Coronary artery (tissue), 2 donors: ENCODE results near the gene SIRPA.

Experiments used
- DNase-seq: peaks from one replicate; pipeline ENCODE4 v3.0.0-alpha.2; 2017; ENCODE audit warnings: low spot score
- H3K27ac ChIP-seq, 2 donors: fragments of 200-600 bp; sonication (generic); one replicate each; pipeline ENCODE4 v1.5.1; 2016 to 2019
- H3K4me3 ChIP-seq: fragments of 200-600 bp; sonication (generic); 2 replicates; pipeline ENCODE4 v1.5.1; 2016; ENCODE audit warnings: mild to moderate bottlenecking, moderate library complexity
- TF ChIP-seq, protein P1 (sequence below): fragments of 200-600 bp; sonication (generic); IDR thresholded peaks from one replicate; pipeline ENCODE4 v1.5.1; 2019; ENCODE audit warnings: antibody characterized with exemption

The SIRPA gene

DNA sequence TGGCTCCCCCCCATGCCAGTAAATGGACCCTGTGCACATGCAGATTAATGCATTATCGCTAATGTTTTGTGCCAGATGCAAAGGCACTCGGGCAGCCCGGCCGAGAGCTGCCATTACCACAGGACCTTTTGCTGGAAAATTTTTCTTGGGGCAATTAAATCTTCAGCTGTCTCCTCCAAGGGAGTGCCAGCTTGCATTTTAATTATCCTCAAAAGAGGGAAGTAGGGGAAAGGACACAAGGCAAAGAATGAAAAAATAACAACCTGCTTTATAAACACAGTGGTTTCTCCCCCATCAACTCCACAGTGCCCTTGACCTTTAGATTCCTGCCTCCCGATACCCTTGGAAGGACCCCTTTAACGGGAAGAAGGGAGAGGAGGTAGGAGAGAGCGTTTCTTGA, 50.5 kb downstream of the SIRPA start:
- DNase-seq, result no peak
- H3K4me3 ChIP-seq, result no peak overlapping the region
- H3K27ac ChIP-seq, result peak overlapping the region in 1 of 2 donors; percentile 73
- TF ChIP-seq, protein P1, sequence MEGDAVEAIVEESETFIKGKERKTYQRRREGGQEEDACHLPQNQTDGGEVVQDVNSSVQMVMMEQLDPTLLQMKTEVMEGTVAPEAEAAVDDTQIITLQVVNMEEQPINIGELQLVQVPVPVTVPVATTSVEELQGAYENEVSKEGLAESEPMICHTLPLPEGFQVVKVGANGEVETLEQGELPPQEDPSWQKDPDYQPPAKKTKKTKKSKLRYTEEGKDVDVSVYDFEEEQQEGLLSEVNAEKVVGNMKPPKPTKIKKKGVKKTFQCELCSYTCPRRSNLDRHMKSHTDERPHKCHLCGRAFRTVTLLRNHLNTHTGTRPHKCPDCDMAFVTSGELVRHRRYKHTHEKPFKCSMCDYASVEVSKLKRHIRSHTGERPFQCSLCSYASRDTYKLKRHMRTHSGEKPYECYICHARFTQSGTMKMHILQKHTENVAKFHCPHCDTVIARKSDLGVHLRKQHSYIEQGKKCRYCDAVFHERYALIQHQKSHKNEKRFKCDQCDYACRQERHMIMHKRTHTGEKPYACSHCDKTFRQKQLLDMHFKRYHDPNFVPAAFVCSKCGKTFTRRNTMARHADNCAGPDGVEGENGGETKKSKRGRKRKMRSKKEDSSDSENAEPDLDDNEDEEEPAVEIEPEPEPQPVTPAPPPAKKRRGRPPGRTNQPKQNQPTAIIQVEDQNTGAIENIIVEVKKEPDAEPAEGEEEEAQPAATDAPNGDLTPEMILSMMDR, result no peak

DNA sequence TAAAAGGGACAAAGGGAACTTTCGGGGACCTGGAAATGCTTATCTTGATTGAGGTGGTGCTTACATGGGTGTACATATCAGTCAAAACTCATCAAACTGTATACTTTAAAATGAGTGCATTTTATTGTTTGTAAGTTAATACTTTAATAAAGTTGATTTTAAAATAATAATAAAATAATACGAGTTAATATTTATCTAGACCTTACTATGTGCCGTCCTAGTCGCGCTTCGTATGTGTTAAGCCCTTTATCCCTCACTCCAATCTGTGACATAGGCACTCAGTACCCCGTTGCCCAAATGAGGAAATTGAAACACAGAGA, 51.2 kb downstream of the SIRPA start:
- TF ChIP-seq, protein P1, result no peak
- Histone ChIP-seq H3K27ac (no peak overlapping the region), H3K4me3 (peak overlapping the region; percentile 32)
- DNase-seq, result no peak

DNA sequence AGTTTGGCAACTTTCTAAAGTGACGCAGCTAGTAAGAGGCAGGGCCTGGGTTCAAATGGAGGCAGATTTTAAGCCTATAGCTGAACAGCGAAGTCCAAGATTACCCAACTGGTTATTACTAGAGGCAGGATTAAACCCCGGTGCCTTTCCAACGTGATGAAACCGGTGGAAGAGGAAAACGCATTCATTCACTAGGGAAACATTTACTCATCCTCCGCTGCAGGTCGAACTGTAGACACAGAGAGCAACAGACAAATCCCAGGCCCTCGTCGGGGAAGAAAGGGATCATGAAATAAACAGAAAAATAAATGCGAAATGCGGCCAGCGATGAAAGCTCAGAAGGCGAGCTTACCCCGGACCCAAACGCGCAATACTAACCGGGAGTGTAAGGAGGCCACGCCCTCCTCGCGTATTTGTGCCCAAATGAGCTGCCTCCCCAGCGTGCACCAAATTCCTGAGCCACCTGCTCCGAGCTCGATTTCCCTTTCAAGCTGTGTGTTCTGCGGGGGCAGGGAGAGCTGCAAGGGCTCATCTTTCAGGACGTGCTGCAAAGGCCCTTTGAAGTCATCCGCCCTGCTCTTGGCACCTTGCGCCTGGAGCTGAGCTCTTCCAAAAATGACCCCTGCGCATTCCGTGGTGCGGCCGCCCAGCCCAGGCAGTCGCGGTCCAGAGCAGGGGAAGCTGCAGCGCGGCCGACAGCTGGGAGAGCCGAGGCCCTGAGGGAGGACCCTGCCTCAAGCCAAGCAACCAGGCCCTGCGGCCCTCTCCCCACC, 51.7 kb downstream of the SIRPA start:
- TF ChIP-seq, protein P1, result no peak
- DNase-seq, result no peak
- peak overlapping the region; percentile 32 for H3K4me3 ChIP-seq
- H3K27ac ChIP-seq, result peak overlapping the region; percentile 0 to 2

GRCh38 chr20:1947535-1947846, 52.3 kb downstream of the SIRPA start:
- Histone ChIP-seq H3K27ac (peak overlapping the region in 1 of 2 donors; percentile 0), H3K4me3 (peak overlapping the region; percentile 32)
- DNase-seq, result no peak
- TF ChIP-seq, protein P1, result no peak

DNA sequence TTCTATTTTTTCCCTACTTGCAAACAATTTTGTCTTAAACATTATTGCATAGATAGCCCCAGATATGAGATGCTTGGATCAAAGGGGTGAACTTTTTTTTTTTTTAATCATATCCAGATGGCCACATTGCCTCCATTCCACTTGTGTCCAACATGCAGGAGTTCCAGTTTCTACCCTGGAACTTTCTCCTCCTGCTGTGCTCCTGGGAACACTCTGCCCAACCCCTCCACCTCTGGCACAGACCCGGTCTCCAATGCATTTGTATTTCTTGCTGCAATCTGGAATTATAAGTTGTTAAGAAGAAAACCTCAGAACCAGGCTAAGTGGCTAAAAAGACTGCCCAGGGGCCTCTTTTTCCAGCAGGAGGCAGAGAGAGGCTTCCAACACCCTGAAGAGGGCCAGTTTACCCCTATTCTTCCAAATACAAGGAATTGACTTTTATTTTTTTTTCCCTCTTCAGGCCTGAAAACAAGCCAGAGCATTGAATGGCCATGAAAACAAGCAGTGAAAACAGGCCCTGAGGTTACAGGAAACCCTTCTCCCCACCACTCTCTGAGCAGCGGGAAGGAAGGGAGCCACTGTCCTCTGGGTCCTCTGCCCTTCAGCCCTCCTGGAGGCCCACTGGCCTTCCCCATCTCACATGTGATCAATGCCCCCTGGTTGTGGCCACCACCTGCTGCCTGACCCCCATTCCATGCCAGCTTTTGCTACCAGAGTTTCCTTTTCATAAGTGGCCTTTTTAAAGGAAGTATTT, 54.3 kb downstream of the SIRPA start:
- H3K27ac ChIP-seq, result peak overlapping the region in 1 of 2 donors; percentile 41
- TF ChIP-seq, protein P1, result no peak
- DNase-seq, result peak; percentile 56

DNA sequence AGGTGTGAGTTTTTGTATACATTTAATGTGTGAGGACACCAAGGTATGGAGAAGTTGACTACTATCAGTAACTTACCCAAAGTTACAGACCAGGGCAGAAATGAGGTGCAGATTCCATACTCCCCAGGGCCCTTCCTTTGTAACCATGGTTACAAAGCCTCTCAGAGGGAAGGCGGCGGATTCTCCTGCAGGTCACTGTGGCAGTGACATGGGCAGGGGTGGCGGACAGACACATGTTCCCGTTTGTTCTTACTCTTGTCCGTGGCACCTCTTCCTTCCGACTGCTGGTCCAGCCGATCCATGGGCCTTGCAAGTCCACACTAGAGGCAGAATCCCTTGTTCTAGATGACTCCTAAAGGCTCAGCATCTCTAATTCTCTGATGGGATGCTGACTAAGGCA, 55.6 kb downstream of the SIRPA start:
- Histone ChIP-seq H3K4me3 (no peak overlapping the region), H3K27ac (no peak overlapping the region)
- no peak for DNase-seq
- TF ChIP-seq, protein P1, result no peak

More for the DNA sequence above, 54.3 kb downstream of the SIRPA start:
- H3K4me3 ChIP-seq, result no peak overlapping the region
